T47D (cell line): ENCODE measurements around the gene TMEM138.

Experiments
- DNase-seq, 2 experiments: peaks; one replicate each; pipeline versions ENCODE4 v3.0.0 to v3.0.0-alpha.2; 2011 to 2012; ENCODE audit warnings: low read depth in 1 of 2, low spot score in 1 of 2
- JUND ChIP-seq: IDR thresholded peaks from 2 replicates; pipeline ENCODE4 v1.6.1; 2012; ENCODE audit warnings: low read depth
- in situ Hi-C: cut with HindIII; loops from 2 replicates; pipeline ENCODE4 v1.10.0; 2016; ENCODE audit warnings: low sequenced_read_pairs, low pct_unique_long_range_greater_than_20kb

Gene TMEM138

DNA sequence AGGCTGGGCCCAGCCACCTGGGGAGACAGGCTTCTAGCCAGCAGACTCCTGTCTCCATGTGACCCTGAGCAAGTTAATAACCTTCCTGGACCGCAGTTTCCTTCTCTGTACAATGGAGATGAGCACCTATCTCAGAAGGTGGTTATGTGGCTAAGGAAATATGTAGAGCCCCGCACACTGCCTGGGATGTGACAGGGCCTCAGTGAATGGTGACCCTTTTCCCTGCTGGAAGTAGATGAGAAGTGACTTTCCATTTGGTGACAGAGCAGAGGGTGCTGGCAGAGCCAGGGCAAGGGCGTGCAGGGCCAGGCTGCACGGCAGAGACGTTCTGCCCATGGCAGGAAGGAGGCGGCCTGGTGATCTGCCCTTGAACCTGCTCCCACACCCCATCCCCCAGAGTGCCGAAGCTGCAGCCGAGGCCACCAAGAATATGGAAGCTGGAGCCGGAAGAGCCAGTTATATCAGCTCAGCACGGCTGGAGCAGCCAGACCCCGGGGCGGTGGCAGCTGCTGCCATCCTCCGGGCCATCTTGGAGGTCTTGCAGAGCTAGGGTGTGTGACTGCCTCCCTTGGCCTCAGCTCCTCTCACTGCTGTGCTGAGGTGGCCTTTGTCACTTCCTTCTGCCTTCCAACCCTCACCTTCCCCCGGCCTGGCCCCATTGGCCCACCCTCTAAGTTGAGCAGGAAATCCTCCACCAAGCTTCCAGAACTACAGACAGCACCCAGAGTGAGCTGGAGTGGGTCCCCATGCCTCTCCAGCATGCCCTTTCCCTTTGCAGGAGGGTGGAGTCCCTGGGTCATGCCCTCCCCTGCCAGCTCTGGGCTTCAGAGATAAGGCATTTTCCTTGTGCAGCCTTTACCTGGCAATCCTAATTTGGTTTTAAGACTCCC lies 16.0 kb upstream of the TMEM138 start:
- DNase-seq = peak in 1 of 2 experiments; percentile 53
- in situ Hi-C loops = no loop called here
- no peak for TF ChIP-seq JUND

DNA sequence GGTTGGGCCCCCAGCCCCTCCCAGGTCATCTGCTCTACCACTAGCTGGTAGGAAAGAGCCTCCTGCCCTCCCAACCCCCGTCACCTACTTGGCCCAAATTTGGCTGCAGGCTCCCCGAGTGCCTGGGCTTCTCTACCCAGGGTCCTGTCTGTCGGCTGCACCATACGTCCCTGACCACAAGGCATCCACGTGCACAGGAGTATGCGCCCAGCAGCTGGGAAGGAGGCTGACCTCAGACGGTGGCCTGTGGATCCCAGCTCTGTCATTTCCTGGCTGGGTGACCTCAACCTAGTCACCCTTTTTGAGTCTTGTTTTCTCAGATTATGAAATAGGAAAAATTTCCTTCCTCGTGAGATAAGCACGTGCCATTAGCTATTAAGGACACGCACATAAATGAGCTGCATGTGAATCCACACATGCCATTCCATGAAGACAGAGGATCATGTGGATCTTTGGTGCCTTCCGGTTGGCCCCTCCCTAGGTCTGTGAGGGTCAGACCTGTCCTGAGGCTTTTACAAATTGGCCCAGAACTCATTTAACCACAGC lies 14.2 kb upstream of the TMEM138 start:
- TF ChIP-seq JUND = no peak
- in situ Hi-C loops = no loop called here
- no peak for DNase-seq

DNA sequence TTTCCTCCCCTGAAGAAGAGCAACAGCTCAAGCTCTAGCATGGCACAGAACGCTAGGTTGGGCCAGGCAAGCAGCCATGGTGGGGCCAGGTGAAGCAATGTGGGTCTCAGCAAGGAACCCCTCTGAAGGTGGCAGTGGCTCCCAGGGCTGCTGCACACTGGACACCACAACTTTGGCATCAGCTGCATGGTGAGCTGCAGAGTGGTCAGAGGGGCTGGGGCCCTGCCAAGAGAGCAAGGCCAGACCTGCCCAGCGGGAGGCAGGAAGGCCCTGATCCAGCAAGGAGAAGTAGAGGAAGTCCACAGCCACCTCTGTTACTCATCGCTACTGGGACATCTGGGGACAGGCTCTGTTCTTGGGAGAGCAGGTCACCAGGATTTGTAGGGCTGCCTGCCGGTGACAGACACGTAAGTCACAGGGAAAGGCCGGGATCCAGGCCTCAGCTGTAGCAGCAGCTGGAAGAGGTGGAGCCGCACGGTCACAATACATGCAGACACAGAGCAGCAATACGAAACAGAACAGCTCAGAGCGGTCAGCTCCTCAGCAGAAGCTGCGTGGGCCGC lies 12.9 kb upstream of the TMEM138 start:
- in situ Hi-C loops = no loop called here
- DNase-seq = peak in 1 of 2 experiments; percentile 23
- TF ChIP-seq JUND = no peak

DNA sequence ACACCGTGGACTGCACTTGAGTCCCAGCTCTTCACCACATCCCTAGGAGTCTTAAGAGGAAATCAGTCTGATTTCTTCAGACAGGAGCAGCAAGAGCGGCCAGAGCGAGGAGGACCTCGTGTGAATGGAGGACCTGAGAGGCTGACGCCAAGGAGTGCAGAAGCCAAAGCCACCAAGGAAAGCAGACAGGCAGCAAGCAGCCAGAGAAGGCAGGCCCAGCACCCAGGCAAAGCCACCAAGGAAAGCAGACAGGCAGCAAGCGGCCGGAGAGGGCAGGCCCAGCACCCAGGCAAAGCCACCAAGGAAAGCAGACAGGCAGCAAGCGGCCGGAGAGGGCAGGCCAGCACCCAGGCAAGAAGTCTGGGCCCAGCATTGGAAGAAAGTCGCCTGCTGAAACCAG lies 12.3 kb upstream of the TMEM138 start:
- no peak for DNase-seq
- no peak for TF ChIP-seq JUND
- in situ Hi-C loops = no loop called here

DNA sequence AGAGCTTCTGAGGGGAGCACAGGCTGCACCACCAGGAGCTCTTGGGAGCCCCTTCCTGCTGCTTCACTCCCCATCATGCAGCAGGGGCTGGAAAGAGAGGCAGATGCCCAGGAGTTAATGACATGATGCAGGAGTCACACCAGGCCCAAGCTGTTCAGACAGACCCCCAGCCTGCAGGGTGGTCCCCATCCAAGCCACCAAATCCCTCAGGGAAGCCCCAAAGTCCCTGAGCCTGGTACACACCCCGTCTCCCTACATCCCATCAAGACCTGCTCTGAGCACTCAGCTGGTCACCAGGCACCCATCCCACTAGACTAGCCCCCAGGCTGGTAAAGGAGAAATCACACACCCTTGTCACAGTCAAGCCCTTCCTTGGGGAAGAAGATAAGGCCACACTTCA lies 11.8 kb upstream of the TMEM138 start:
- DNase-seq = no peak
- no peak for TF ChIP-seq JUND
- in situ Hi-C loops = no loop called here

DNA sequence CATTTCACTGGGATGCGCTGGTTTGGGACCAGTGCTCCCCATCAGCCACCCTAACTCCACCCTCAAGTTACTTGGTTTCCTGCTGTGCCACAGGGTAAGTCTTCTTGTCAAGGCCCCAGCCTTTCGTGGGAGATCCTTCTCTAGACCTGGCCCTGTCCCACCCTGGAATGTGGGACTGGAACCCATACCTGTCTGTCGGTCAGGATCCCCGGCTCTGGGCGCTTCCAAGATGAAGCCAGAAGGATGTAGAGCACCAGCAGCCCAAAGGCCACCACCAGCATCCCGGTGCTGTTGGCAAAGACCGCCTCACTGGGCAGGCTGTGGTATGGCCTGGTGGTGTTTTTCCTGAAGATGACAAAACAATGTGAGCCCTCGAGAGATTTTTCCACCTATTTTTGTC lies 11.4 kb upstream of the TMEM138 start:
- in situ Hi-C loops = no loop called here
- TF ChIP-seq JUND = no peak
- no peak for DNase-seq

DNA sequence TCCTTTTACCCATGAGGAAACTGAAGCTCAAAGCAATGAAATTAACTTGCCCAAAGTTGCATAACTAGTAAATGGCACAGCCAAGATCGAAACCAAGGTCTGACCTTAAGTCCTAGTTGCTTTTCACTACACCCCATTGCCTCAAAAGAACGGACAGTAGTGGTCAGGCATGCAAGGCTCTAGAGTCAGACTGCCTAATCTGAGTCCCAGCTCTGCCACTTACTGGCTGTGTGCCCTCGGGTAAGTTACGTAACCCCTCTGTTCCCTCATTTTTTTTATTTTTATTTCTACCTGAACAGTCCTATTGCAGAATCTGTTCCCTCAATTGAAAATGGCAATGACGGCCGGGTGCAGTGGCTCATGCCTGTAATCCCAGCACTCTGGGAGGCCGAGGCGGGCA lies 10.1 kb upstream of the TMEM138 start:
- no peak for DNase-seq
- in situ Hi-C loops = no loop called here
- TF ChIP-seq JUND = no peak

DNA sequence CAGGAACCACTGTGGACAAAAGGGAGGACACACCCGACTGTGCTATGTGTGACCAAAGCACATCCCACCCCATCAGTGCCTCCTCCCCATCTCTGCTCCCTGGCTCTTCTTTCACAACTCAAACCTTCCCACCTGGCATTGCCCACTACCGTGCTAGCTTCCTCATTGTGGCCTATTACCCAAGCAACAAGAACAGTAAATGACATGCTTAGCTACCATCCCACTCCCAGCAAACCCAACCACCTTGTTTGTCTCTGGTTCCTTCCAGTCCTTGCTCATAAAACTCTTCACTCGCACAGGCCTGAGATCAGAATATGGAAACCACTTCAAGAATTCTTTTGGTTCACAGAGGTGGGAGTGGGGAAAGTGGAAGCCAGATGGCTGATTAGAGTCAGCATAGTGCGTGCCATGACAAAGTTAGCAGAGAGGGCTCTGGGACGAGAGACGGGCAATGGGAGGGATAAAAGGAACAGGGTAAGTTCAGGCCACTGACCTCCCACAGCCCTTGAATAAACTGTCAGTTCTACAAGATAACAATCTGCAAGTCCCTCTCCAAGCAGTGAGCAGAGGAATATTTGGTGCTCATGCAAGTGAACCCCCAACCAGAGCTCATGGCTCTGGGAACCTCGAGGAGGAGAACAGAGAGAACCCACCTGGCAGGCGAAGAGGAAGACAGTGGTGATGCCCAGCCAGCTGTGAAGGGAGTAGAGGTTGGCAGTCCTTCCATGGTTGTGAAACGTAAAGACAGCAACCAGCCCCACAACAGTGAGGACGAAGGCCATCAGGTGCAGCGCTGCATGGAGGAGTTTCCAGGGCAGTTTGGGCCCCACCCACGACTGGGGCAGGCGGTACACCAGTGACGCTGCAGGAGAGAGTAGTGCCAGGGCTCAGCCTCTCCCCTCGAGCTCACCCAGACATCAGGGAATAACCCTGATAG lies 8.8 kb upstream of the TMEM138 start:
- in situ Hi-C loops = no loop called here
- DNase-seq = no peak
- TF ChIP-seq JUND = no peak

DNA sequence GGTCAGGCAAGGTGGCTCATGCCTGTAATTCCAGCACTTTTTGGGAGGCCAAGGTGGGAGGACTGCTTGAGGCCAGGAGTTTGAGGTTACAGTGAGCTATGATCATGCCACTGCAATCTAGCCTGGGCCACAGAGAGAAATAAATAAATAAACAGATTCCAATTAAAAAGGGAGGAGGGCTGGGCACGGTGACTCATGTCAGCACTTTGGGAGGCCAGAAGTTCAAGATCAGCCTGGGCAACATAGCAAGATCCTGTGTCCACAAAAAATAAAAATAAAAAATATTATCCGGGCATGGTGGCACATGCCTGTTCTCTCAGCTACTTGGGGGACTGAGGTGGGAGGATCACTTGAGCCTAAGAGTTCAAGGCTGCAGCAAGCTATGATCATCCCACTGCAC lies 8.0 kb upstream of the TMEM138 start:
- DNase-seq = no peak
- in situ Hi-C loops = no loop called here
- no peak for TF ChIP-seq JUND

DNA sequence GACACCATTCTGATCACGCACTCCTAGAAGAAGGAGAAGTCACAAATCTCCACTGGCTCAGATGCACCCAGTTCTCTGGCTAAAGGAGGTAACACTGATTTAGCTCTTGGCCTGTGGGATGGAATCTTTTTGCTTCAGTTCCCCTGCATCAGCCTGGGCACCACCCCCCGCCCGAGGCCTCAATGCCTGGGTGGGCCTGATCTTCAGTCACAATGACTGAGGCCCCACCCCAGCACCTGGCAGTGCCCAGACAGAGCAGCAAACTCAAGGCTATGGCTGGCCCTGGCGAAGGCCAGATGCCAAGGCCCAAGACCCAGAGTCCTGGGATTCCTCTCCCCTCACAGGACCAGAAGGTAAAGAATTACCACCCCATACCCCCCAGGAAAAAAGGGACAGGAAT lies 5.5 kb upstream of the TMEM138 start:
- no peak for TF ChIP-seq JUND
- in situ Hi-C loops = no loop called here
- no peak for DNase-seq

DNA sequence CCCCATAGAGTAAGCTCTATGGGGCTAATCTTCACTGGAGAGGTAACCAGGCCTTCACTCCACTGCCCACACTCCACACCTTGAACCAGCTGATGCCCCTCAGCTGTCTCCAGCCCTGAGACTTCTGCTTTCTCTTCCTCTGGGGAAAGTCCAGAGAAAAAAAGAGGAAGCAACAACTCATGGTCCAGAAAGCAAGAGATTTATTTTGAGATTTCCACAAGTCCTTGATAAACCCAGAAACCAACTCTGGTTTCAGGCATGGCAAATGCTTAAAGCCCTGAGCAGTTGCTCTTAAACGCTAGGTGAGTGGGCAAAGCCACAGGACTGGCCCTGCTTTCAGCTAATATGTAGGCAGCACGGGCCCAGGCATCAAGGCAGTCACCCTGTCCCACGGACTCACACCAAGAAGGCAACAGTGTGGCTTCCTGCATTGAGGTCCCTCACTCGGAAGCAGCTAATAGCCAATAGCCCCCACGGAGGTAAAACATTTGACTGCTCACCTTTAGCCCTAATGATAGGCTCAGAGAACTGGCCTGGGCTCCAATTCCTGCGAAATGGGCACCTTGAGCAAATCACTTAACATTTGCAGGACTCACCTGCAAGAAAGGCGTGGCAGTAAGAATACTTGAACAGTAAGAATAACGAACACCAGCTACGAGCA lies 4.8 kb upstream of the TMEM138 start:
- in situ Hi-C loops = no loop called here
- no peak for DNase-seq
- TF ChIP-seq JUND = no peak

DNA sequence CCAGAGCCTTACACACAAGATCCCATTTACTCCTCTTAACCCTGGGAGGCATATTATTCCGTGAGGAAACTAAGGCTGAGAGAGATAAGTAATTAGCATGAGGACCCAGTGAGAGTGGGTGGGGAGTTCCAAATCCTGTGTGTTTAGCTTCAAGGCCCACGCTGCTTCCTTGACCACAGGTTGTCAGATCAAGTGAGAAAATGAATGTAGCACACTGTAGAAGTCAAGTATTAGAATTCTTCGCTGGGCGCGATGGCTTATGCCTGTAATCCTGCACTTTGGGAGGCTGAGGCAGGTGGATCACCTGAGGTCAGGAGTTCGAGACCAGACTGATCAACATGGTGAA lies 4.3 kb upstream of the TMEM138 start:
- no peak for DNase-seq
- in situ Hi-C loops = no loop called here
- TF ChIP-seq JUND = no peak
